Transverse colon (tissue), 4 donors: ENCODE results near the gene ACP5. TPM values are rescaled to one million over a fixed set of nuclear protein-coding genes. Genes with fewer than 3 reads are reported as not detected.

ENCODE experiments used
- DNase-seq: peaks from one replicate; pipeline ENCODE4 v3.0.0-alpha.2; 2019
- H3K27ac ChIP-seq, 4 donors: fragments of 200-600 bp; sonication (generic); 2 replicates each; pipeline ENCODE4 v1.5.1; 2016 to 2018; ENCODE audit warnings: inconsistent platforms in 4 of 4
- H3K27me3 ChIP-seq: fragments of 200-600 bp; sonication (generic); 2 replicates; pipeline ENCODE4 v1.5.1; 2017; ENCODE audit warnings: inconsistent platforms
- H3K36me3 ChIP-seq, 4 donors: fragments of 200-600 bp; sonication (generic); 2 replicates each; pipeline ENCODE4 v1.5.1; 2017 to 2019; ENCODE audit warnings: inconsistent platforms in 4 of 4
- H3K4me1 ChIP-seq, 4 donors: fragments of 200-600 bp; sonication (generic); 2 replicates each; pipeline ENCODE4 v1.5.1; 2017 to 2020; ENCODE audit warnings: inconsistent platforms in 4 of 4
- H3K4me3 ChIP-seq, 4 donors: fragments of 200-600 bp; sonication (generic); 1 replicate in 1 of 4; 2 replicates in 3 of 4; pipeline versions ENCODE4 v1.5.1 to v1.6.1; 2017 to 2019; ENCODE audit warnings: inconsistent platforms in 4 of 4
- H3K9me3 ChIP-seq, 2 donors: fragments of 200-600 bp; sonication (generic); 2 replicates each; pipeline ENCODE4 v1.5.1; 2017 to 2019; ENCODE audit warnings: inconsistent platforms in 2 of 2
- EP300 ChIP-seq: sonication (generic); formaldehyde crosslinking; IDR thresholded peaks from one replicate; pipeline ENCODE4 v1.6.1; 2017; ENCODE audit warnings: antibody characterized with exemption, low read depth
- POLR2A ChIP-seq: fragments of 450-650 bp; IDR thresholded peaks from one replicate; pipeline ENCODE4 v1.6.1; 2016; ENCODE audit warnings: antibody characterized with exemption, mild to moderate bottlenecking, moderate library complexity
- POLR2AphosphoS5 ChIP-seq, 3 donors: sonication (generic); formaldehyde crosslinking; IDR thresholded peaks; one replicate each; pipeline ENCODE4 v1.6.1; 2016; ENCODE audit warnings: antibody characterized with exemption in 3 of 3
- WGBS, 2 donors: methylation state at CpG; one replicate each; pipeline ENCODE4 v1.1.5; 2018; ENCODE audit warnings: low coverage in 1 of 2; 5-methylcytosine and 5-hydroxymethylcytosine counted together
- in situ Hi-C, 4 donors: fragments of 200-750 bp; cut with MboI; loops; one replicate each; pipeline versions ENCODE4 v1.15.0 to v1.15.1; 2017; ENCODE audit warnings: low sequenced_read_pairs in 3 of 4, low pct_ligation_motif_present in 1 of 4, low pct_unique_long_range_greater_than_20kb in 1 of 4
- intact Hi-C: fragments of 100-400 bp; cut with DNase I; formaldehyde crosslinking; loops from one replicate; pipeline ENCODE4 v1.15.1; 2023; ENCODE audit warnings: low total_unique reads
- total RNA-seq, 4 donors: library from RNA; depleted of rRNA; stranded (reverse); fragments of >200 nt; gene quantifications; one replicate each; pipeline ENCODE4 v1.1.0, GENCODE V29; 2016
- TF ChIP-seq, protein P1 (sequence below), 5 experiments: fragments of 200-600 bp in 3 of 5; fragments of 450-650 bp in 2 of 5; sonication (generic) in 3 of 5; IDR thresholded peaks; 1 replicate in 2 of 5; 2 replicates in 3 of 5; pipeline ENCODE4 v1.5.1; 2016 to 2017; ENCODE audit warnings: antibody characterized with exemption in 5 of 5, inconsistent platforms in 3 of 5, mild to moderate bottlenecking in 2 of 5, moderate library complexity in 1 of 5

Gene ACP5
- total RNA-seq, 4 donors from 2014 or later, result 10.5 to 60.2 (median 22.4) TPM

DNA sequence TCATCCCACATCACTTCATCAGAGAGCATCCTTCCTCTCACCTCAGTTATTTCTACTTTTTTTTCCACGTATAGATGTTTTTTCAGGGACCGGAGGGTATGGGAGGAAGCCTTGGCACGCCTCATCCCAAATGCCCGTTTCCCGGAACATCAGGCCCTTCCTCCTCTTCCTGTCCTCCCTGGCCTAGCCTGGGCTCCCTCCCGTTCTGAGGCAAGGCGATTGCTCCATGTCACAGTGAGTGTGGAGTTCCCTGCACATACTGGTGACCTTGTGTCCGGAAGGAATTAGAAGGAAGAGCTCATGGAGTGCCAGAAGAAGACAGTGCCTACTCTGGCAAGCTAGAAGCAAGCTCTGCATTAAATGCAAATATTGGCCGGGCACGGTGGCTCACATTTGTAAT lies 18.7 kb upstream of the ACP5 start:
- intact Hi-C loops (no loop called here), in situ Hi-C loops (no loop called here)
- Histone ChIP-seq H3K27me3 (no peaks in the 10 kb centered on the region), H3K4me3 (no peak overlapping the region), H3K36me3 (no peaks in the 10 kb centered on the region), H3K4me1 (peaks cover 7 to 27% (median 11%) of the 10 kb centered on the region in 4 donors), H3K27ac (peak overlapping the region in 2 of 4 donors; percentile 87 to 95), H3K9me3 (no peaks in the 10 kb centered on the region)
- no peak for TF ChIP-seq EP300
- no peak for TF ChIP-seq POLR2A
- TF ChIP-seq POLR2AphosphoS5 (IDR thresholded peaks at IDR 0.05), result no peak
- TF ChIP-seq, protein P1, sequence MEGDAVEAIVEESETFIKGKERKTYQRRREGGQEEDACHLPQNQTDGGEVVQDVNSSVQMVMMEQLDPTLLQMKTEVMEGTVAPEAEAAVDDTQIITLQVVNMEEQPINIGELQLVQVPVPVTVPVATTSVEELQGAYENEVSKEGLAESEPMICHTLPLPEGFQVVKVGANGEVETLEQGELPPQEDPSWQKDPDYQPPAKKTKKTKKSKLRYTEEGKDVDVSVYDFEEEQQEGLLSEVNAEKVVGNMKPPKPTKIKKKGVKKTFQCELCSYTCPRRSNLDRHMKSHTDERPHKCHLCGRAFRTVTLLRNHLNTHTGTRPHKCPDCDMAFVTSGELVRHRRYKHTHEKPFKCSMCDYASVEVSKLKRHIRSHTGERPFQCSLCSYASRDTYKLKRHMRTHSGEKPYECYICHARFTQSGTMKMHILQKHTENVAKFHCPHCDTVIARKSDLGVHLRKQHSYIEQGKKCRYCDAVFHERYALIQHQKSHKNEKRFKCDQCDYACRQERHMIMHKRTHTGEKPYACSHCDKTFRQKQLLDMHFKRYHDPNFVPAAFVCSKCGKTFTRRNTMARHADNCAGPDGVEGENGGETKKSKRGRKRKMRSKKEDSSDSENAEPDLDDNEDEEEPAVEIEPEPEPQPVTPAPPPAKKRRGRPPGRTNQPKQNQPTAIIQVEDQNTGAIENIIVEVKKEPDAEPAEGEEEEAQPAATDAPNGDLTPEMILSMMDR (IDR thresholded peaks at IDR 0.05), result no peak
- WGBS, 2 donors, result 92 to 100% methylated on average over 2 to 10 of the region's 10 CpGs
- no peak for DNase-seq

GRCh38 chr19:11594084-11594483 lies 16.6 kb upstream of the ACP5 start:
- Histone ChIP-seq H3K9me3 (no peaks in the 10 kb centered on the region), H3K4me1 (peaks cover 7 to 18% (median 11%) of the 10 kb centered on the region in 4 donors), H3K27ac (no peak overlapping the region), H3K27me3 (no peaks in the 10 kb centered on the region), H3K36me3 (no peaks in the 10 kb centered on the region), H3K4me3 (no peak overlapping the region)
- intact Hi-C loops (no loop called here), in situ Hi-C loops (no loop called here)
- TF ChIP-seq, protein P1 (IDR thresholded peaks at IDR 0.05), result no peak
- TF ChIP-seq POLR2A, result no peak
- no peak for TF ChIP-seq EP300
- no peak for TF ChIP-seq POLR2AphosphoS5 (IDR thresholded peaks at IDR 0.05)
- no peak for DNase-seq
- WGBS, 2 donors, result 84 to 94% methylated on average over 3 to 4 of the region's 4 CpGs

GRCh38 chr19:11587975-11588631 lies 10.7 kb upstream of the ACP5 start:
- H3K27me3 ChIP-seq, result no peaks in the 10 kb centered on the region
- H3K27ac ChIP-seq, result no peak overlapping the region
- in situ Hi-C loops (no loop called here), intact Hi-C loops (no loop called here)
- peaks cover 0 to 6% (median 2%) of the 10 kb centered on the region in 4 donors for H3K4me1 ChIP-seq
- no peak overlapping the region for H3K4me3 ChIP-seq
- 20 to 53% methylated on average over 1 to 13 of the region's 13 CpGs for WGBS, 2 donors
- no peaks in the 10 kb centered on the region for H3K36me3 ChIP-seq
- DNase-seq, result no peak
- no peaks in the 10 kb centered on the region for H3K9me3 ChIP-seq
- TF ChIP-seq POLR2A (no peak), POLR2AphosphoS5 (IDR thresholded peaks at IDR 0.05) (no peak), EP300 (no peak)
- TF ChIP-seq, protein P1 (IDR thresholded peaks at IDR 0.05), result peak in 1 of 5 experiments; percentile 5

GRCh38 chr19:11587302-11587974 lies 10.0 kb upstream of the ACP5 start:
- H3K9me3 ChIP-seq, result no peaks in the 10 kb centered on the region
- H3K27me3 ChIP-seq, result no peaks in the 10 kb centered on the region
- H3K36me3 ChIP-seq, result no peaks in the 10 kb centered on the region
- intact Hi-C loops (no loop called here), in situ Hi-C loops (no loop called here)
- H3K27ac ChIP-seq, result no peak overlapping the region
- WGBS, 2 donors, result 0 to 6% methylated on average over 3 to 7 of the region's 7 CpGs
- no peak overlapping the region for H3K4me3 ChIP-seq
- peaks cover 0 to 6% (median 3%) of the 10 kb centered on the region in 4 donors for H3K4me1 ChIP-seq
- TF ChIP-seq POLR2AphosphoS5 (IDR thresholded peaks at IDR 0.05), result no peak
- TF ChIP-seq, protein P1 (IDR thresholded peaks at IDR 0.05), result peak; percentile 86 to 94 (median 90)
- DNase-seq, result peak; percentile 81
